ENCODE measurements around the gene AJAP1. TPM values are rescaled to one million over a fixed set of nuclear protein-coding genes. Genes with fewer than 3 reads are reported as not detected.
A peak's percentile ranks its signal among the peaks of the same experiment; 100 is the strongest.

AJAP1 gene
- total and polyA plus RNA-seq, 4 donors: 12.3 to 28.7 (median 26.4) TPM

DNA sequence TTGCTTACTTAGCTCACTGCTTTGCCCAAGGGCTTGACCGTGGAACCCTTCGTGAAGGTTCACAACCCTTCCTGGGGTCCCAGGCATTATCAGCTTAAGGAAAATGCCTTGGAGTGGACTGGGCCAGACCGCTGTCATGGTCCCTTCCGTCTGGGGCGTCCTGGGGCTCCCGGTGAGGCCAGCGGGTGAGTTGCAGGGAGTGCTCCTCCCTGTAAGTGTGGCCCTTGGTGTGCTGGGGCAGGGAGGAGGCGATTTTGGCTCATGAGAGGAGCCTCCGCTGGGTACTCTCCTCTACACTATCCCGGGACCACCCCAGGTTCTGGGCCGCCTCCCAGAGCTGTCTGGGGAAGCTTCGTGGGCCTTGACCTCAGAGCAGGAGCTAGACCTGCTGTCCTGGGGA lies 48.1 kb downstream of the AJAP1 start:
- H3K27ac ChIP-seq (ENCODE audit: low read depth, low read length): no peak overlapping the region
- no peak for DNase-seq (ENCODE audit: low read depth in 4 of 6, low spot score in 6 of 6)
- H3K4me3 ChIP-seq (ENCODE audit: low read depth, low read length): no peak overlapping the region
- peaks cover 51% of the 10 kb centered on the region for H3K4me1 ChIP-seq (ENCODE audit: control insufficient read depth, insufficient read depth, low read length)
- WGBS (ENCODE audit: insufficient coverage): 87% methylated on average over 9 of the region's 12 CpGs
- peaks cover 12% of the 10 kb centered on the region for H3K36me3 ChIP-seq (ENCODE audit: control insufficient read depth, insufficient read depth, low read length)
- no peaks in the 10 kb centered on the region for H3K27me3 ChIP-seq (ENCODE audit: control insufficient read depth, insufficient read depth, low read length)
- H3K9me3 ChIP-seq (ENCODE audit: control insufficient read depth, insufficient read depth, low read length): no peaks in the 10 kb centered on the region

DNA sequence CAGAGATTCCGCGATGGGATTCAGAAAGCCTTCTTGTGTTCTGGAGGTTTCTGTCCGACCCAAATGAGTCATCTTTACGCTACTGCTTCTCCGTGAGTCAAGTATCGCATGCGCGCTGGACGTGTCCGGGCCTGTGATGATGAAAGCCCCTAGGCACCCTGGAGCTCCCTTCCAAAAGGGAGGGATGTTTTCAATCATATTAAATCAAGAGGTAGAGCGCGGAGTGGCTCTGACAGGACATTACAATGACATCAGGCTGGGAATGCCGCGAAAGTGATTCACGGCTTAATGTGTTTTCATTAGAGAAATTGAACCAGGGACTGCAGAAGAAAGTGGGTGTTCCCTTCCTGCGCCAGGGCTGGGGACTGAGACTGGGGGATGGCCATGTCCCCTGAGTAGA lies 48.5 kb downstream of the AJAP1 start:
- Histone ChIP-seq H3K4me1 (ENCODE audit: control insufficient read depth, insufficient read depth, low read length) (peaks cover 47% of the 10 kb centered on the region), H3K9me3 (ENCODE audit: control insufficient read depth, insufficient read depth, low read length) (no peaks in the 10 kb centered on the region), H3K4me3 (ENCODE audit: low read depth, low read length) (no peak overlapping the region), H3K36me3 (ENCODE audit: control insufficient read depth, insufficient read depth, low read length) (peaks cover 7% of the 10 kb centered on the region), H3K27ac (ENCODE audit: low read depth, low read length) (no peak overlapping the region), H3K27me3 (ENCODE audit: control insufficient read depth, insufficient read depth, low read length) (no peaks in the 10 kb centered on the region)
- WGBS (ENCODE audit: insufficient coverage): 71% methylated on average over 16 of the region's 16 CpGs
- DNase-seq (ENCODE audit: low read depth in 4 of 6, low spot score in 6 of 6): peak in 1 of 6 donors; percentile 69

DNA sequence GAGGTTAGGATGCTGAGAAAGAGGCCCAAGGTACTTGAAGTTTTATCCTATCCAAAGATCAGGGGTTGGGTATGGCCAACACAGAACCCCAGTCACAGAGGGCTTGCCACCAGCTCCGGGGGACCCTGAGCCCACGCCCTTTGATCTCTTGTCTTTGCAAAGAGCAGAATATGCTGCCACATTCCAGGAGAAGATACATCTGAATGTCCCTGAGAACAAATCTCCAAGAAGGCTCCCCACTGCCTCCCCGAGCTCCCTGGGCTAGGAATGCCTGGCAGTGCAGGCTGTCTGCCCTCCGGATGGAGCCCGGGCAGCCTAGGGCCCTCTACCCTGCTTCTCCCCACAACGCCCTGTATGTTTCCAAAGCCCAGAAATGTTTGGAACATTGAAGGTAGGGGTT lies 49.2 kb downstream of the AJAP1 start:
- H3K4me3 ChIP-seq (ENCODE audit: low read depth, low read length): no peak overlapping the region
- peaks cover 7% of the 10 kb centered on the region for H3K36me3 ChIP-seq (ENCODE audit: control insufficient read depth, insufficient read depth, low read length)
- no peaks in the 10 kb centered on the region for H3K9me3 ChIP-seq (ENCODE audit: control insufficient read depth, insufficient read depth, low read length)
- DNase-seq (ENCODE audit: low read depth in 4 of 6, low spot score in 6 of 6): no peak
- H3K4me1 ChIP-seq (ENCODE audit: control insufficient read depth, insufficient read depth, low read length): peaks cover 46% of the 10 kb centered on the region
- H3K27ac ChIP-seq (ENCODE audit: low read depth, low read length): no peak overlapping the region
- WGBS (ENCODE audit: insufficient coverage): 75% methylated on average over 4 of the region's 6 CpGs
- no peaks in the 10 kb centered on the region for H3K27me3 ChIP-seq (ENCODE audit: control insufficient read depth, insufficient read depth, low read length)

DNA sequence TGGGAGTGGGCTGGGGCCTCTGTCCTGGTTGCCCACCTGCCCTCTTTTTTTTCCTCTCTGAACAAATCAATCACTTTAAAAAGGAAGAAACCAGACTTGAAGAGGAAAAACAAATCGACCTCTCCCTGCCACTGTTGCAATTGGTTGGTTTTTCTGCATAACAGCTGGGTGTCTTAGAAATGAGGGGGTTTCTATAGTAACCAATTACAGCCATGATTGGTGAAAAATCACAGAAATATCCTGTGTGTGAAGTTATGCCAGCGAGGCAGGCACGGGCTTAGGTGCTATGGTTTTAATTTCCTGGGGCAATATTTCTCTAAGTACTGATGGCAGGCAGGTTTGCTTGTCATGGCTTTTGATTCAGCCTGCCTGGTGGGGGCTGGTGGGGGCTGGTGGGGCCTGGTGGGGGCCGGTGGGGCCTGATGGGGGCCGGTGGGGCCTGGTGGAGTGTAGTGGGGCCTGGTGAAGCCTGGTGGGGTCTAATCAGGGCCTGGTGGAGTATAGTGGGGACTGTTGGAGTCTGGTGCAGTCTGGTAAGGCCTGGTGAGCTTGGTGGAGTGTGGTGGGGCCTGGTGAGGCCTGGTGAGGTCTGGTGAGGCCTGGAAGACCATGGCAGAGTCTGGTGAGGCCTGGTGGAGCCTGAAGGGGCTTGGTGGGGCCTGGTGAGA lies 54.6 kb downstream of the AJAP1 start:
- Histone ChIP-seq H3K4me1 (ENCODE audit: control insufficient read depth, insufficient read depth, low read length) (peaks cover 50% of the 10 kb centered on the region), H3K27ac (ENCODE audit: low read depth, low read length) (no peak overlapping the region)
- 20% methylated on average over 1 of the region's 5 CpGs for WGBS (ENCODE audit: insufficient coverage)

GRCh38 chr1:4709641-4710040 lies 55.2 kb downstream of the AJAP1 start:
- DNase-seq (ENCODE audit: low read depth in 4 of 6, low spot score in 6 of 6): no peak
- H3K4me3 ChIP-seq (ENCODE audit: low read depth, low read length): no peak overlapping the region
- no peak overlapping the region for H3K27ac ChIP-seq (ENCODE audit: low read depth, low read length)
- H3K27me3 ChIP-seq (ENCODE audit: control insufficient read depth, insufficient read depth, low read length): no peaks in the 10 kb centered on the region
- peaks cover 52% of the 10 kb centered on the region for H3K4me1 ChIP-seq (ENCODE audit: control insufficient read depth, insufficient read depth, low read length)
- WGBS (ENCODE audit: insufficient coverage): 69% methylated on average over 4 of the region's 5 CpGs
- peaks cover 25% of the 10 kb centered on the region for H3K36me3 ChIP-seq (ENCODE audit: control insufficient read depth, insufficient read depth, low read length)
- H3K9me3 ChIP-seq (ENCODE audit: control insufficient read depth, insufficient read depth, low read length): no peaks in the 10 kb centered on the region

More for the DNA sequence above, 54.6 kb downstream of the AJAP1 start:
- Histone ChIP-seq H3K9me3 (ENCODE audit: control insufficient read depth, insufficient read depth, low read length) (no peaks in the 10 kb centered on the region), H3K4me3 (ENCODE audit: low read depth, low read length) (no peak overlapping the region), H3K36me3 (ENCODE audit: control insufficient read depth, insufficient read depth, low read length) (peaks cover 24% of the 10 kb centered on the region), H3K27me3 (ENCODE audit: control insufficient read depth, insufficient read depth, low read length) (no peaks in the 10 kb centered on the region)
- DNase-seq (ENCODE audit: low read depth in 4 of 6, low spot score in 6 of 6): peak in 2 of 6 donors; percentile 66 to 83

- Histone ChIP-seq H3K4me1 (ENCODE audit: control insufficient read depth, insufficient read depth, low read length) (peaks cover 52% of the 10 kb centered on the region), H3K9me3 (ENCODE audit: control insufficient read depth, insufficient read depth, low read length) (no peaks in the 10 kb centered on the region), H3K27ac (ENCODE audit: low read depth, low read length) (no peak overlapping the region), H3K4me3 (ENCODE audit: low read depth, low read length) (no peak overlapping the region), H3K36me3 (ENCODE audit: control insufficient read depth, insufficient read depth, low read length) (peaks cover 25% of the 10 kb centered on the region), H3K27me3 (ENCODE audit: control insufficient read depth, insufficient read depth, low read length) (no peaks in the 10 kb centered on the region)
- DNase-seq (ENCODE audit: low read depth in 4 of 6, low spot score in 6 of 6): peak in 2 of 6 donors; percentile 29 to 57
- WGBS (ENCODE audit: insufficient coverage): 27% methylated on average over 34 of the region's 39 CpGs
Observed at GRCh38 chr1:4710592-4711415, 56.4 kb downstream of the AJAP1 start.

GRCh38 chr1:4711416-4712275 lies 57.2 kb downstream of the AJAP1 start:
- H3K27ac ChIP-seq (ENCODE audit: low read depth, low read length): no peak overlapping the region
- H3K9me3 ChIP-seq (ENCODE audit: control insufficient read depth, insufficient read depth, low read length): no peaks in the 10 kb centered on the region
- WGBS (ENCODE audit: insufficient coverage): 56% methylated on average over 59 of the region's 66 CpGs
- peak in 2 of 6 donors; percentile 43 to 53 for DNase-seq (ENCODE audit: low read depth in 4 of 6, low spot score in 6 of 6)
- H3K4me3 ChIP-seq (ENCODE audit: low read depth, low read length): no peak overlapping the region
- H3K27me3 ChIP-seq (ENCODE audit: control insufficient read depth, insufficient read depth, low read length): no peaks in the 10 kb centered on the region
- H3K36me3 ChIP-seq (ENCODE audit: control insufficient read depth, insufficient read depth, low read length): peaks cover 22% of the 10 kb centered on the region
- H3K4me1 ChIP-seq (ENCODE audit: control insufficient read depth, insufficient read depth, low read length): peaks cover 52% of the 10 kb centered on the region

- Histone ChIP-seq H3K4me1 (ENCODE audit: control insufficient read depth, insufficient read depth, low read length) (peaks cover 45% of the 10 kb centered on the region), H3K27ac (ENCODE audit: low read depth, low read length) (no peak overlapping the region)
Observed at GRCh38 chr1:4713669-4714068, 59.3 kb downstream of the AJAP1 start.

GRCh38 chr1:4716406-4716805 lies 62.0 kb downstream of the AJAP1 start:
- H3K27ac ChIP-seq (ENCODE audit: low read depth, low read length): no peak overlapping the region

More at GRCh38 chr1:4713669-4714068, 59.3 kb downstream of the AJAP1 start:
- WGBS (ENCODE audit: insufficient coverage): 79% methylated on average over 8 of the region's 12 CpGs
- Histone ChIP-seq H3K27me3 (ENCODE audit: control insufficient read depth, insufficient read depth, low read length) (no peaks in the 10 kb centered on the region), H3K9me3 (ENCODE audit: control insufficient read depth, insufficient read depth, low read length) (no peaks in the 10 kb centered on the region), H3K36me3 (ENCODE audit: control insufficient read depth, insufficient read depth, low read length) (peaks cover 22% of the 10 kb centered on the region), H3K4me3 (ENCODE audit: low read depth, low read length) (no peak overlapping the region)
- DNase-seq (ENCODE audit: low read depth in 4 of 6, low spot score in 6 of 6): no peak

More at GRCh38 chr1:4716406-4716805, 62.0 kb downstream of the AJAP1 start:
- peaks cover 34% of the 10 kb centered on the region for H3K4me1 ChIP-seq (ENCODE audit: control insufficient read depth, insufficient read depth, low read length)
- peaks cover 20% of the 10 kb centered on the region for H3K36me3 ChIP-seq (ENCODE audit: control insufficient read depth, insufficient read depth, low read length)
- H3K4me3 ChIP-seq (ENCODE audit: low read depth, low read length): no peak overlapping the region
- no peak for DNase-seq (ENCODE audit: low read depth in 4 of 6, low spot score in 6 of 6)
- H3K9me3 ChIP-seq (ENCODE audit: control insufficient read depth, insufficient read depth, low read length): no peaks in the 10 kb centered on the region
- no peaks in the 10 kb centered on the region for H3K27me3 ChIP-seq (ENCODE audit: control insufficient read depth, insufficient read depth, low read length)
